HepG2 (cell line): Measurements from ENCODE around the gene HSP90AB1. TPM values are rescaled to one million over a fixed set of nuclear protein-coding genes. Genes with fewer than 3 reads are reported as not detected.

ENCODE experiments used
- ARID5B ChIP-seq: IDR thresholded peaks from 2 replicates; pipeline ENCODE4 v1.4.0; 2020; ENCODE audit warnings: mild to moderate bottlenecking, missing genetic modification reagents
- CEBPG ChIP-seq: IDR thresholded peaks from 2 replicates; pipeline ENCODE4 v1.6.1; 2016
- CEBPZ ChIP-seq: IDR thresholded peaks from 2 replicates; pipeline ENCODE4 v1.6.1; 2012; ENCODE audit warnings: low read length, improper control_type of control experiment
- HHEX ChIP-seq: IDR thresholded peaks from 2 replicates; pipeline ENCODE4 v1.6.1; 2016; ENCODE audit warnings: control low read depth
- HNRNPL ChIP-seq: fragments of 200-400 bp; formaldehyde crosslinking; IDR thresholded peaks from 2 replicates; pipeline ENCODE4 v1.6.1; 2017; ENCODE audit warnings: mild to moderate bottlenecking, low read depth, low read length
- KLF16 ChIP-seq, 2 experiments: sonication (generic) in 1 of 2; formaldehyde crosslinking in 1 of 2; IDR thresholded peaks; 2 replicates each; pipeline versions ENCODE4 v1.6.1 to v1.8.0; 2016 to 2023; ENCODE audit warnings: missing genetic modification reagents in 2 of 2, missing compliant biosample characterization in 1 of 2
- MEF2D ChIP-seq: sonication (generic); formaldehyde crosslinking; IDR thresholded peaks from 2 replicates; pipeline ENCODE4 v1.5.1; 2020; ENCODE audit warnings: mild to moderate bottlenecking, missing genetic modification reagents
- MLX ChIP-seq: IDR thresholded peaks from 2 replicates; pipeline ENCODE4 v1.6.1; 2016
- MTF1 ChIP-seq: sonication (generic); formaldehyde crosslinking; IDR thresholded peaks from 2 replicates; pipeline ENCODE4 v1.5.0; 2020; ENCODE audit warnings: missing genetic modification reagents
- MXI1 ChIP-seq: IDR thresholded peaks from 3 replicates; pipeline ENCODE4 v1.6.1; 2012; ENCODE audit warnings: low read depth, low read length, inconsistent platforms, borderline replicate concordance
- SMAD3 ChIP-seq: sonication (generic); formaldehyde crosslinking; IDR thresholded peaks from 2 replicates; pipeline ENCODE4 v1.4.0; 2020; ENCODE audit warnings: missing genetic modification reagents
- TBX2 ChIP-seq: sonication (generic); formaldehyde crosslinking; IDR thresholded peaks from 2 replicates; pipeline ENCODE4 v1.5.0; 2020; ENCODE audit warnings: missing genetic modification reagents, mild to moderate bottlenecking, borderline replicate concordance
- ZKSCAN5 ChIP-seq: sonication (generic); formaldehyde crosslinking; IDR thresholded peaks from 2 replicates; pipeline ENCODE4 v1.5.1; 2020; ENCODE audit warnings: mild to moderate bottlenecking, missing genetic modification reagents
- ZMAT3 ChIP-seq: sonication (generic); formaldehyde crosslinking; conservative IDR thresholded peaks from 2 replicates; pipeline ENCODE4 v1.7.0; 2021; ENCODE audit warnings: missing genetic modification reagents
- ZNF547 ChIP-seq: sonication (generic); formaldehyde crosslinking; IDR thresholded peaks from 2 replicates; pipeline ENCODE4 v1.5.1; 2020; ENCODE audit warnings: mild to moderate bottlenecking, missing genetic modification reagents
- ZNF558 ChIP-seq: sonication (generic); formaldehyde crosslinking; IDR thresholded peaks from 2 replicates; pipeline ENCODE4 v1.9.0; 2022; ENCODE audit warnings: mild to moderate bottlenecking, missing genetic modification reagents, borderline replicate concordance
- ZNF629 ChIP-seq: sonication (generic); formaldehyde crosslinking; conservative IDR thresholded peaks from 2 replicates; pipeline ENCODE4 v1.5.0; 2020; ENCODE audit warnings: missing genetic modification reagents
- ZNF747 ChIP-seq: sonication (generic); formaldehyde crosslinking; IDR thresholded peaks from 2 replicates; pipeline ENCODE4 v1.8.1; 2023; ENCODE audit warnings: missing genetic modification reagents, mild to moderate bottlenecking, borderline replicate concordance
- ZNF784 ChIP-seq: sonication (generic); formaldehyde crosslinking; IDR thresholded peaks from 2 replicates; pipeline ENCODE4 v1.5.1; 2020; ENCODE audit warnings: missing genetic modification reagents, mild to moderate bottlenecking, borderline replicate concordance
- ZNF816 ChIP-seq: sonication (generic); formaldehyde crosslinking; IDR thresholded peaks from 2 replicates; pipeline ENCODE4 v1.8.0; 2022; ENCODE audit warnings: missing genetic modification reagents, mild to moderate bottlenecking, borderline replicate concordance
- ZSCAN31 ChIP-seq: sonication (generic); formaldehyde crosslinking; IDR thresholded peaks from 2 replicates; pipeline ENCODE4 v1.5.0; 2020; ENCODE audit warnings: low read depth, mild to moderate bottlenecking, missing genetic modification reagents
- ZZZ3 ChIP-seq: sonication (generic); formaldehyde crosslinking; IDR thresholded peaks from 2 replicates; pipeline ENCODE4 v1.4.0; 2020; ENCODE audit warnings: missing genetic modification reagents, mild to moderate bottlenecking, borderline replicate concordance
- polyA plus RNA-seq, 8 experiments: library from polyadenylated mRNA; depleted of rRNA in 3 of 8; stranded (reverse) in 7 of 8; unstranded in 1 of 8; fragments of >200 nt; fragmentation: Illumina TruSeq in 4 of 8; extraction: Trizol in 4 of 8; gene quantifications; 2 replicates each; pipeline versions ENCODE4 v1.2.1 to v1.2.3, GENCODE V29; 2011 to 2016; ENCODE audit warnings: low read depth in 4 of 8, missing spikeins in 1 of 8, mixed read lengths in 1 of 8; ENCODE audit not compliant: insufficient read depth in 1 of 8
- total RNA-seq, 5 experiments: library from RNA; depleted of rRNA; stranded (reverse); fragments of >200 nt; fragmentation: Illumina TruSeq; extraction: Trizol; gene quantifications; 2 replicates each; pipeline ENCODE4 v1.2.3, GENCODE V29; 2016; ENCODE audit warnings: low read depth in 1 of 5

Gene HSP90AB1
- total and polyA plus RNA-seq, 2 of the 13 experiments (the other 11 are each of a cell fraction or from before 2014, with no cell fraction given) = 1,325 to 1,472 TPM

GRCh38 chr6:44223319-44224028, 23.4 kb upstream of the HSP90AB1 start, which contains the start of gene SLC29A1 (continued):
- TF ChIP-seq KLF16 (CRISPR knock-in tag; IDR thresholded peaks at IDR 0.05) = peak in 1 of 2 experiments; percentile 34; a peak in 1 of 4 replicates
- 0 out of 2 replicates have a peak, but pooled peaks have one; percentile 30 for TF ChIP-seq ZKSCAN5 (CRISPR knock-in tag)
- no peak for TF ChIP-seq ZNF816 (CRISPR knock-in tag)
- no peak for TF ChIP-seq MTF1 (CRISPR knock-in tag)
- TF ChIP-seq SMAD3 (CRISPR knock-in tag) = no peak
- peak; percentile 85 for TF ChIP-seq ZSCAN31 (CRISPR knock-in tag)
- peak; percentile 79; the same call in 1 of the 2 replicates for TF ChIP-seq ZNF558 (CRISPR knock-in tag)
- 0 out of 2 replicates have a peak, but pooled peaks have one; percentile 34 for TF ChIP-seq ZNF629 (CRISPR knock-in tag)
- TF ChIP-seq ZNF747 (CRISPR knock-in tag) = 0 out of 2 replicates have a peak, but pooled peaks have one; percentile 25
- no peak for TF ChIP-seq CEBPG
- TF ChIP-seq HHEX = no peak
- no peak for TF ChIP-seq MEF2D (CRISPR knock-in tag)
- TF ChIP-seq HNRNPL = no peak
- peak; percentile 66; the same call in 1 of the 2 replicates for TF ChIP-seq TBX2 (CRISPR knock-in tag)
- peak; percentile 66 for TF ChIP-seq ARID5B (CRISPR knock-in tag)
- TF ChIP-seq ZNF784 (CRISPR knock-in tag) = no peak
- TF ChIP-seq CEBPZ = no peak
- TF ChIP-seq MLX = peak; percentile 61; the same call in 1 of the 2 replicates
- TF ChIP-seq ZNF547 (CRISPR knock-in tag) = peak; percentile 67; the same call in 1 of the 2 replicates
- no peak; the same call in 1 of the 2 replicates for TF ChIP-seq ZZZ3 (CRISPR knock-in tag)
- peak; percentile 89 for TF ChIP-seq ZMAT3 (CRISPR knock-in tag)
- peak; percentile 11; the same call in 1 of the 3 replicates for TF ChIP-seq MXI1
